Left renal cortex interstitium (tissue), 4 donors: Measurements from ENCODE around the gene GRK6. TPM values are rescaled to one million over a fixed set of nuclear protein-coding genes. Genes with fewer than 3 reads are reported as not detected.
"Not testable (repeated sequence)": the region's sequence is repeated elsewhere in the genome, so short reads cannot be mapped to it uniquely, and the experiment has no call there.

Experiments used
- DNase-seq, 4 donors: peaks; one replicate each; pipeline ENCODE4 v3.0.0-alpha.2; 2013; ENCODE audit warnings: low read depth in 4 of 4, low spot score in 2 of 4, missing footprints in 1 of 4
- polyA plus RNA-seq, 4 donors: library from polyadenylated mRNA; unstranded; fragments of 120-200 nt; gene quantifications; one replicate each; pipeline ENCODE4 v1.2.1, GENCODE V29; 2013; ENCODE audit not compliant: insufficient read length in 4 of 4

GRK6 gene
- polyA plus RNA-seq, 4 donors, result 24.8 to 34.1 (median 29.4) TPM

DNA sequence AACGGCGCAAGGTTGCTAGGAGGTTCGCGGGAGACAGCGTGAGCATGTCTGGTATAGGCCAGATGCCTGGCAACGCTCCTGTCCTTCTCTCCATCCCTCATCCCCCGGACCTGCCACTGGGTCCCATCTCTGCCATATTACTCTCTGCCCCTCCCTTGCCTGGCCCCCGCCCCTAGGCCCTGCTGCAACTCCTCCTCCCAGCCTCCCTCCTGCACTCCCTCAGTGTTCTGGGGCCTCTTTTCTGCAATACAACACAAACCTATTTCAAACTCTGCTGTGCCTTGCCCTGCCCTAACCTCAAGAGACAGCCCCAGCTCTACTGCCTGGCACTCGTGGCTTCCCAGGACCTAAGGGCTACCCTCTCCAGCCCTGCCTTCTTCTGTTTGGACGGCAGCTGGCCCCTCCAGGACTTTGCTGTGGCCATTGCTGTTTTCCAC lies 55.9 kb downstream of the GRK6 start:
- no peak for DNase-seq

DNA sequence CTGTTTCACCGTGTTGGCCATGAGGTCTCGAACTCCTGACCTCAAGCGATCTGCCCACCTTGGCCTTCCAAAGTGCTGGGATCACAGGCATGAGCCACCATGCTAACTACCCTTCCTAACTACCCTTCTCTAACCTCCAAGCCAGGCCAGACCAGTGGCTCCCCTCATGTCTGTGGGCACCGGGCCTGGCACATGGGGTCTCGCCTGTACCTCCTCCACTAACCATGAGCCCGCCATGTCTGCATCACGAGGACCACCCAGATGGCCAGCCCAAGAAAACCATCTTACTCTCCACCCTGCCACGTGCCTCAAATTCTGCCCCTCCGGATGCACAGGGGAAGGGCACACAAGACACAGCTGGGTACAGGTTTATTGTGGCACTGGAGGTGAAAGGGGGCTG lies 56.6 kb downstream of the GRK6 start:
- DNase-seq, result no peak

DNA sequence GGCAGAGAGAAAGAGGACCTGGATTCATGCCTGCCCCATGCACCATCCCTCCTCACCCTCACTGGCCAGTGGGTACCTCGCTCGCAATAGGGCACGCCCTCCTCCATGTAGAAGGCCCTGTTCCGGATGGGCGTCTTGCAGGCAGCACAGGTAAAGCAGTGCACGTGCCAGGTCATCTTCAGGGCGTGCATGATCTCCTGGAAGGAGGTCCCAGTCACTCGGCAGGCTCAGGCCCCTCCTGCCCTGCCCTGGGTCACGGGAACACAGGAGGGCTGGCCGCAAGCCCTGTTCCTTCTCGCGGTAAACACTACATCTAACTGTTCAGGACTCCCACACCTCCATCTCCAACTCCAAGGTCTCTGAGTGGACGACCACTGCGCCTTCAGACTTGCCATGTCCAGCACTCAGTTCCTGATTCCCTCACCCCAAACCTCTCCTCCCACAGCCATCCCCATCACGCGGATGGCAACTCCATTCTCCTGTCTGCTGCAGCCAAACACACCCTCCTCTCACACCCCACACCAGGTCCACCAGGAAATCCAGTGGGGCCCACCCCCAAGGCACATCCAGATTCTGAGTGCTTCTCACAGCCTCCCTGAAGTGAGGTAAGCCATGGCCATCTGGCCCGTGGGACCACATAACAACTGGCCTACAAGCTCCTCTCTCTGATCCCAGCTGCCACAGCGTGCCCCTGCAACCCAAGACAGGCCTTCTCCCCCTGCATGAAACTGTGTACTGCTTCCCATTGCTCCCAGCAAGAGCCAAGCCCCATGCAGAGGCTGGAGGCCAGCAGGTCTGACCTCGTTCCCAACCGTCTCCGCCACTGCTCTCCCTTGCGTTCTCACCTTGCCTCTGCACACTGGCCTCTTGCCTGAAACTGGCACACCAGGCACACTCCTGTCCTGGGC lies 57.8 kb downstream of the GRK6 start:
- DNase-seq, result no peak

- DNase-seq, result no peak
Observed at GRCh38 chr5:177484902-177485549, 58.5 kb downstream of the GRK6 start.

DNA sequence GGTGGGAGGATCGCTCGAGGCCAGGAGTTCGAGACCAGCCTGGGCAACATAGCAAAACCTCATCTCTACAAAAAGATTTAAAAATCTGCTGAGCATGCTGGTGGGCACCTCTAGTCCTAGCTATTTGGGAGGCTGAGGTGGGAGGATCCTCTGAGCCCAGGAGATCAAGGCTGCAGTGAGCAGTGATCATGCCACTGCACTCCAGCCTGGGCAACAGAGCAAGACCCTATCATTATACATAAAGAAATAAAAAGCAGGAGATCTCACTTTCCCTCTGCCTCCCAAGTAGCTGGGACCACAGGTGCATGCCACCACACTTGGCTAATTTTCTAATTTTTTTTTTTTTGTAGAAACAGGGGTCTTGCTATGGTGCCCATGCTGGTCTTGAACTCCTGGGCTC lies 59.3 kb downstream of the GRK6 start:
- DNase-seq, result not testable (repeated sequence)

- DNase-seq, result no peak
Observed at GRCh38 chr5:177486256-177486655, 59.8 kb downstream of the GRK6 start.

DNA sequence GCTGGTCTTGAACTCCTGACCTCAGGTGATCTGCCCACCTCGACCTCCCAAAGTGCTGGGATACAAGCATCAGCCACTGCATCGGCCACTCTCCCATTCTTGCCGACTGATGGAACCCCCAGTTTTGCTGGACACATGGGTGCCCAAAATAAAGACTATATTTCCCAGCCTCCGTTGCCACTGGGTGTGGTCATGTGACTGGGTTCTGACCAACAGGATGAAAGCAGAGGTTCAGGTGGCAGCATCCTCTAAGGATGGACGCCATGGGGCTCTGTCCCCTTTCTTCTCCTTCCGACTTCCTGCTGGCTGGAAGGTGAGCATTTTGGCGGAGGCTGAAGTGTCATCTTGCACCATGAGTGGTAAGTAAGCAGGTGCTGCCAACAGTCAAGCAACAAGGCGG lies 60.7 kb downstream of the GRK6 start:
- no peak for DNase-seq

DNA sequence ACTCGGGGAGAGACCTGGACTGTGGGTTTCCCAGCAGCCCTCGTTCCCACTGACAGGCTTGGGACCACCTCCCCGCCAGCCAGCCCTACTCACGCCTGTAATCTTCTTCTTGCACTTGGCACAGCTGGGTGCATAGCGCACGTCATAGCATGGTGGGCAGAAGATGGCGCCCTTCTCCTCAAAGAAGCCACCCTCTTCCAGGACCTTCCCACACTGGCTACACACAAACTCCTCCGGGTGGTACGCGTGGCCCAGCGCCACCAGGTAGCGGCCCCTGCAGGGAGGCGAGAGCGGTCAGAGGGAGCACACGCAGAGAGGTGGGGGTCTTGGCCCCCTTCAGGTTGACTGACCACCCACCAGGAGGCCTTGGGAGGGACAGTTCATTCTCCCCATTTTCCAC lies 61.5 kb downstream of the GRK6 start:
- DNase-seq, result no peak

DNA sequence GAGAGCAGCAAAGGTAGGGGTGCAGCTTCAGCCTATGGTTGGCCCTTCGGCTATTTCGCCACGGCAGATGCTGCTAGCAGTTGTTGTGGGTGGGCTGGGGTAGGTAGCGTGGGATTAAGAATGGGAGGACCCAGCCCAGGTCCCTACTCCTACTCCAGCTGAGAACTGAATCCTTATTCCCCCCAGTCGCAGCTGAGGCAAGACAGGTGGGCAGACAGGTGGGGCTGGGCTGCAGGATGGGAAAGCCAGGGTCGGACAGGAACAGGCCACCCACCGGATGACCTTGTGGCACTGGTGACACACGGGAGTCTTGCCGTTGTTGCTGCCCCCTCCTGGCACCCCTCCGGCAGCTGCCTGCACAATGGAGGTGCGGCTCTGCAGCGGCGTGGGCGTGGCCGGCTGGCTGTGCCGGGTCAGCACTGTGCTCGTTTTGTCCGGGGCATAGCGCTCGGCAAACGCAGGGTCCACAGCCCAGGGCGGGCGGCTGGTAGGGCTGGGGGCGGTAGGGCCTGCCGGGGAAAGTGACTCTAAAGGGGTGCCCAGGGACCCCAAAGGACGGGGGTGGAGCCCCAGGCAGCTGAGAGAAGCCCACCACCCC lies 62.7 kb downstream of the GRK6 start:
- no peak for DNase-seq

- DNase-seq, result no peak
Observed at GRCh38 chr5:177490311-177490991, 64.0 kb downstream of the GRK6 start.

DNA sequence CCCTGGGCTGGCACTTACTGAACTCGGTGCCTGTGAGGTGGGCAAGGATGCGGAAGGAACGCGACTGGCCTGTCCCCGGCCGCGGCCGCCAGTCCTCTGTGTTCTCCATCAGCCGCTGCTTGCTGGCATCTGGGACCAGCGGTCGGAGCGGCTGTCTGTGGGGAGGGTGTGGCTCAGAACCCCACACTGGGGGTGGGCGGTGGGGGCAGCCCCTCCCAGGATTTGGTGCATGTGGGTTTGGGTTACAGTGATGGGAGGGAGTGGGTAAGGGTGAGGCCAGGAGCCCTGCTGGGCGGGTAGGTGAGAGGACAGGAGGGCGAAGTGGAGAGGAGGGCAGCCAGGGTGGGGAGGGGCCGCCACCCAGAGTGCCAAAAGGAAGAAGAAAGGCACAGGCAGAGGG lies 64.5 kb downstream of the GRK6 start:
- no peak for DNase-seq

DNA sequence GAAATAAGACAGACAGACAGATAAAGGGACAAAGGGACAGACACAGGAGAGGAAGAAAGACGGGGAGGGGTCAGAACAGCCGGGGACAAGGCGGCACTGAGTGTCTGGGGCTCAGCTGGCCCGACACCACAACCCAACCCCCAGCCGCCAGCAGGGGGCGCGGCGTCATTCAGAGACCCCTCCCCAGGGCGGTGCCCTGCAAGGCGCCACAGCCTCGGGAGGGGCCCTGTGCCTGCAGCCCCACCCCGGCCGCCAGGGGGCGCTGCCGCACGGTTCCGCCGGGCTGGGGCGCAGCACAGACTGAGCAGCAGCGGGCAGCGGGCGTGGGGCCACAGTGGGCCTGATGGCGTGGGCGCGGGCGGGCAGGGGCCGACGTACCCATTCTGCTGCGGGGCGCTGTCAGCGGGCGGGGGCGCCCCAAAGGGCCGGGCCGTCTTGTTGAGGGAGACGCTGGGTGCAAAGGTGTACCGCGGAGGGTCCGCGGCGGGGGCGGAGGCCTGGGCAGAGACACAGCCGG lies 65.0 kb downstream of the GRK6 start:
- no peak for DNase-seq

DNA sequence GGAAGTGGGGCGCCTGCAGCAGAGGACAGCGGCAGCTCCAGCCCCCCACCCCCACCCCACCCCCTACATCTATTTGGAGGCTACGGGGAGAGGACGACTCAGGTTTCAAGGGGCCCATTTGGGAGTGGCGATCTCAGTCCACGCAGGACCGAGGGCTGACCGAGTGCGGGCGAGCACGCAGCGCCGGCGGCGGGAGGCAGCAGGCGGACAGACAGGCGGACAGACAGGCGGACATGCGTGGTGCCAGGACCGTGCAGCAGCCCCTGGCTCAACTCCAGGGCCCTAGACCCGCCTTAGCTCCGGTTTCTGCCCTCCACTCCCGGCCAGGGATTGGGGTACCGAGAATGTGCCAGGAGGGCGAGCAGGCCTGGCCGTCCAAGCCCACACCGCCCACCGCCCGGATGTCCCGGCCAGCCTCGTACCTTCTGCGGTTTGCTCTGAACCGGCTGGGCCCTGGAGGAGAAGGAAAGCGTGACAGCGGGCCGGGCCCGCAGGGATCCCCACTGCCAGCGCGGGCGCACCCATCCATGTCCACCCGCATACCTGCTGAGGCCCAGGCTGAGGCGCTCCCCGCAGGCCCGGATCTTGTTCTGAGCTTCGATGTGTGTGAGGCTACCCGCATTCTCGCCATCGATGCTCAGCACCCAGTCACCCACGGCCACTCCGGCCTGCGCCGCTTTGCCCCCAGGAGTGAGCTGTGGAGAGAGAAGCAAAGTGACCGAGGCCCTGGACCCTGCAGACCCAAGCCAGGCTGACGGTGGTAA lies 65.7 kb downstream of the GRK6 start:
- no peak for DNase-seq

Other genes with a start within 250 kb of the GRK6 start
- gene RAB24, start 123.0 kb upstream of the GRK6 start, polyA plus RNA-seq, result 10 to 100 TPM; 27.6 to 42.0 (median 32.8) TPM
- 100 to 1,000 TPM; 115 to 154 (median 134) TPM for gene PRELID1, start 122.9 kb upstream of the GRK6 start, polyA plus RNA-seq
- 10 to 100 TPM in 3 of 4 donors, 1 to 10 TPM in 1; 9.7 to 30.3 (median 26.1) TPM for gene MXD3, start 114.8 kb upstream of the GRK6 start, polyA plus RNA-seq
- 100 to 1,000 TPM; 123 to 145 (median 134) TPM for gene LMAN2, start 75.0 kb upstream of the GRK6 start, polyA plus RNA-seq
- gene RGS14, start 68.8 kb upstream of the GRK6 start, polyA plus RNA-seq, result 10 to 100 TPM in 3 of 4 donors, 1 to 10 TPM in 1; 9.5 to 24.9 (median 16.9) TPM
- gene SLC34A1, start 42.2 kb upstream of the GRK6 start, polyA plus RNA-seq, result 100 to 1,000 TPM; 115 to 254 (median 179) TPM
- gene PFN3, start 26.0 kb upstream of the GRK6 start, polyA plus RNA-seq, result 1 to 10 TPM in 2 of 4 donors, under 1 TPM in 2; 0.69 to 6.8 (median 2.5) TPM
- 10 to 100 TPM in 2 of 4 donors, 1 to 10 TPM in 2; 4.2 to 19.8 (median 10.8) TPM for gene F12, start 17.1 kb upstream of the GRK6 start, polyA plus RNA-seq
- gene PRR7, start 20.1 kb downstream of the GRK6 start, polyA plus RNA-seq, result 1 to 10 TPM; 1.1 to 2.8 (median 2.3) TPM
- 100 to 1,000 TPM; 166 to 235 (median 214) TPM for gene DBN1, start 47.0 kb downstream of the GRK6 start, polyA plus RNA-seq
- gene PDLIM7, start 70.9 kb downstream of the GRK6 start, polyA plus RNA-seq, result 100 to 1,000 TPM in 2 of 4 donors, 10 to 100 TPM in 2; 68.1 to 166 (median 130) TPM
- gene DOK3, start 83.2 kb downstream of the GRK6 start, polyA plus RNA-seq, result 1 to 10 TPM; 3.6 to 8.7 (median 5.2) TPM
- gene DDX41, start 90.3 kb downstream of the GRK6 start, polyA plus RNA-seq, result 100 to 1,000 TPM in 2 of 4 donors, 10 to 100 TPM in 2; 97.3 to 107 (median 102) TPM
- gene FAM193B, start 127.9 kb downstream of the GRK6 start, polyA plus RNA-seq, result 100 to 1,000 TPM in 2 of 4 donors, 10 to 100 TPM in 2; 51.0 to 145 (median 87.2) TPM
- gene TMED9, start 165.5 kb downstream of the GRK6 start, polyA plus RNA-seq, result 100 to 1,000 TPM; 150 to 185 (median 155) TPM
- 10 to 100 TPM; 20.0 to 34.1 (median 28.3) TPM for gene B4GALT7, start 173.5 kb downstream of the GRK6 start, polyA plus RNA-seq